Endothelial cell of umbilical vein (primary cell): ENCODE results near the gene ARMS2.

Experiments used
- EZH2 ChIP-seq: IDR thresholded peaks from 2 replicates; pipeline ENCODE4 v1.6.1; 2012; ENCODE audit warnings: borderline replicate concordance, low read depth, mild to moderate bottlenecking, moderate library complexity, low read length, inconsistent platforms; ENCODE audit not compliant: severe bottlenecking
- FOS ChIP-seq: IDR thresholded peaks from 2 replicates; pipeline ENCODE4 v1.6.1; 2011; ENCODE audit warnings: mild to moderate bottlenecking, low read length, moderate library complexity, borderline replicate concordance; ENCODE audit not compliant: insufficient read depth
- JUN ChIP-seq: IDR thresholded peaks from 2 replicates; pipeline ENCODE4 v1.6.1; 2011; ENCODE audit warnings: borderline replicate concordance, low read depth; ENCODE audit not compliant: insufficient read length, insufficient read depth
- MYC ChIP-seq: IDR thresholded peaks from one replicate; pipeline ENCODE4 v1.6.1; 2011; ENCODE audit warnings: mild to moderate bottlenecking, low read depth, low read length
- POLR2A ChIP-seq: IDR thresholded peaks from 2 replicates; pipeline ENCODE4 v1.6.1; 2012; ENCODE audit warnings: low read depth, mild to moderate bottlenecking, control low read depth, low read length
- POLR2AphosphoS5 ChIP-seq: IDR thresholded peaks from 2 replicates; pipeline ENCODE4 v1.6.1; 2012; ENCODE audit warnings: low read depth, mild to moderate bottlenecking, control low read depth, low read length, moderate library complexity; ENCODE audit not compliant: insufficient read depth
- TF ChIP-seq, protein P1 (sequence below), 2 donors: IDR thresholded peaks; 1 replicate in 1 of 2; 2 replicates in 1 of 2; pipeline ENCODE4 v1.5.1; 2011; ENCODE audit warnings: low read length in 2 of 2, mild to moderate bottlenecking in 2 of 2, moderate library complexity in 2 of 2, control low read depth in 1 of 2, inconsistent platforms in 1 of 2, low read depth in 1 of 2; ENCODE audit not compliant: insufficient read depth in 1 of 2; ENCODE audit errors: extremely low read depth in 1 of 2
- TF ChIP-seq, protein P2 (sequence below): IDR thresholded peaks from 2 replicates; pipeline ENCODE4 v1.6.1; 2011; ENCODE audit not compliant: insufficient read depth, insufficient read length

DNA sequence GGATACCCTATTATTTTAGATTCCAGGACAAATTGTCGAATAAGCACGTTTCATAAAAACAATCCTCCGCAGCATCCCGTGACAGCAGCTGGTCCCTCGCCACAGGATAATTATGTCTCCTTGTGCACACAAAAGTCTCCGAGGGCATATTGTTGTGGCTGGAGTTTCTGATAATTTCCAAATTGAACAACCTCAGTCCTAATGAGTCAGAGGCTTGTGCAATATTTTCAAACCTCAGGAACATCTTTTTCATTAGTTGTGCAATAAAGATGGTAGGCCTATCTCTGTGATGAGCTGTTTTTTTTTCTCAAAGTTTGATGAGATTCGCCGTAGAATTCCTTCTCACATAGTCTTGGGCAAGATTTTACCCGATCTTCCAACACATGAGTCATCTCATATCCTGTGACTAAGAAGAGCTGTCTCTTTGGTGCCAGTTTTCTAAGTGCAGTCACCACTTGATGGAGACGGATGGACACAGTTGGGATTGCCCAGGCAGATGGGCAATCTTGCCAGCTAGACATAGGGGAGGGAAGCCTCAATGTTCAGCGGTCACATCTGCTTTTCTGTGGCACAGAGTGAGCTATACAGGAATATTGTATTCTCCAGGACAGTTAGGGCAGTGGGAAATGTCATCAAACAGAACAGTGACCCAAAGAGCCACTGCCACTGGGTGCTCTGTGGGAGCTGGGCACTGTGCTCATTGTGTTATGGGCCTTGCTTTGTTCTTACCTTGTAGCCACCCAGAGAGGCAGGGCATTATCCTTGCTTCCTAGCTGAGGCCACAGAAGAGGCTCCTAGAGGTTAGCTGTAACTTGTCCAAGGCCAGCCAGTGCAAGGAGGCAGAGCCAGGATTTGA lies 14.7 kb downstream of the ARMS2 start:
- TF ChIP-seq, protein P1, sequence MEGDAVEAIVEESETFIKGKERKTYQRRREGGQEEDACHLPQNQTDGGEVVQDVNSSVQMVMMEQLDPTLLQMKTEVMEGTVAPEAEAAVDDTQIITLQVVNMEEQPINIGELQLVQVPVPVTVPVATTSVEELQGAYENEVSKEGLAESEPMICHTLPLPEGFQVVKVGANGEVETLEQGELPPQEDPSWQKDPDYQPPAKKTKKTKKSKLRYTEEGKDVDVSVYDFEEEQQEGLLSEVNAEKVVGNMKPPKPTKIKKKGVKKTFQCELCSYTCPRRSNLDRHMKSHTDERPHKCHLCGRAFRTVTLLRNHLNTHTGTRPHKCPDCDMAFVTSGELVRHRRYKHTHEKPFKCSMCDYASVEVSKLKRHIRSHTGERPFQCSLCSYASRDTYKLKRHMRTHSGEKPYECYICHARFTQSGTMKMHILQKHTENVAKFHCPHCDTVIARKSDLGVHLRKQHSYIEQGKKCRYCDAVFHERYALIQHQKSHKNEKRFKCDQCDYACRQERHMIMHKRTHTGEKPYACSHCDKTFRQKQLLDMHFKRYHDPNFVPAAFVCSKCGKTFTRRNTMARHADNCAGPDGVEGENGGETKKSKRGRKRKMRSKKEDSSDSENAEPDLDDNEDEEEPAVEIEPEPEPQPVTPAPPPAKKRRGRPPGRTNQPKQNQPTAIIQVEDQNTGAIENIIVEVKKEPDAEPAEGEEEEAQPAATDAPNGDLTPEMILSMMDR (IDR thresholded peaks at IDR 0.05; ENCODE audit: extremely low read depth in 1 of 2, insufficient read depth in 1 of 2, low read depth in 1 of 2, low read length in 2 of 2): no peak
- TF ChIP-seq POLR2A (no peak), POLR2AphosphoS5 (no peak), EZH2 (no peak), JUN (peak; percentile 91), FOS (peak; percentile 91), MYC (no peak)
- TF ChIP-seq, protein P2, sequence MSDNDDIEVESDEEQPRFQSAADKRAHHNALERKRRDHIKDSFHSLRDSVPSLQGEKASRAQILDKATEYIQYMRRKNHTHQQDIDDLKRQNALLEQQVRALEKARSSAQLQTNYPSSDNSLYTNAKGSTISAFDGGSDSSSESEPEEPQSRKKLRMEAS: no peak
